GM19467 (cell line): ENCODE data around the gene KMT2C.
"Not testable (repeated sequence)": the region's sequence is repeated elsewhere in the genome, so short reads cannot be mapped to it uniquely, and the experiment has no call there.

Experiments used
- ATAC-seq: cut with Tn5 transposase; IDR thresholded peaks from one replicate; pipeline ENCODE4 v1.9.1; 2021; ENCODE audit warnings: mild to moderate bottlenecking, moderate library complexity; ENCODE audit not compliant: unreplicated experiment

The KMT2C gene

GRCh38 chr7:152442330-152442835 lies 6.6 kb upstream of the KMT2C start:
- no peak for ATAC-seq

GRCh38 chr7:152441810-152442209 lies 6.0 kb upstream of the KMT2C start:
- not testable (repeated sequence) for ATAC-seq

- not testable (repeated sequence) for ATAC-seq
Measured at GRCh38 chr7:152441168-152441567, 5.4 kb upstream of the KMT2C start.

- not testable (repeated sequence) for ATAC-seq
Measured at GRCh38 chr7:152438017-152438416, 2.2 kb upstream of the KMT2C start.

GRCh38 chr7:152436931-152437575 lies 1.2 kb upstream of the KMT2C start:
- not testable (repeated sequence) for ATAC-seq

- ATAC-seq = peak; percentile 48
Measured at GRCh38 chr7:152436111-152436930, 518 bp upstream of the KMT2C start.

- not testable (repeated sequence) for ATAC-seq
Measured at GRCh38 chr7:152434511-152435383, 1.1 kb downstream of the KMT2C start.

GRCh38 chr7:152433721-152434490 lies 1.9 kb downstream of the KMT2C start:
- not testable (repeated sequence) for ATAC-seq

- ATAC-seq = not testable (repeated sequence)
Measured at GRCh38 chr7:152432735-152433134, 3.1 kb downstream of the KMT2C start.

- ATAC-seq = no peak
Measured at GRCh38 chr7:152430854-152431253, 4.9 kb downstream of the KMT2C start.

GRCh38 chr7:152430118-152430517 lies 5.7 kb downstream of the KMT2C start:
- ATAC-seq = not testable (repeated sequence)

- ATAC-seq = no peak
Measured at GRCh38 chr7:152424348-152425108, 11.3 kb downstream of the KMT2C start.

GRCh38 chr7:152423991-152424347 lies 11.8 kb downstream of the KMT2C start:
- no peak for ATAC-seq

- not testable (repeated sequence) for ATAC-seq
Measured at GRCh38 chr7:152423171-152423570, 12.6 kb downstream of the KMT2C start.

- not testable (repeated sequence) for ATAC-seq
Measured at GRCh38 chr7:152420950-152421349, 14.9 kb downstream of the KMT2C start.

- no peak for ATAC-seq
Measured at GRCh38 chr7:152419473-152420429, 16.1 kb downstream of the KMT2C start.

GRCh38 chr7:152414779-152415178 lies 21.0 kb downstream of the KMT2C start:
- no peak for ATAC-seq

GRCh38 chr7:152411389-152411788 lies 24.4 kb downstream of the KMT2C start:
- ATAC-seq = no peak
